Measurements from ENCODE around the gene EBLN1. TPM values are rescaled to one million over a fixed set of nuclear protein-coding genes. Genes with fewer than 3 reads are reported as not detected.

EBLN1 gene
- total RNA-seq, 2 donors from 2014 or later = not detected

Other genes starting within 250 kb of the EBLN1 start
- gene DNAJC1, start 214.3 kb downstream of the EBLN1 start, total RNA-seq = 10 to 100 TPM; 40.6 to 42.4 TPM
- 100 to 1,000 TPM in 1 of 2 donors, 10 to 100 TPM in 1; 95.0 to 104 TPM for gene COMMD3, start 98.4 kb upstream of the EBLN1 start, total RNA-seq
- gene BMI1, start 103.1 kb upstream of the EBLN1 start, total RNA-seq = 10 to 100 TPM; 83.4 to 87.5 TPM
- gene SPAG6, start 127.5 kb upstream of the EBLN1 start, total RNA-seq = under 1 TPM; 0.37 to 0.38 TPM